PC-9 (cell line): ENCODE results near the gene TNFSF12. TPM values are rescaled to one million over a fixed set of nuclear protein-coding genes. Genes with fewer than 3 reads are reported as not detected.

ENCODE experiments used
- BruUV-seq: library from RNA; stranded (reverse); fragments of 400-500 nt; replicated peaks from 2 replicates; lab custom pipeline; 2021; lab: Mats Ljungman, UMichigan
- CTCF ChIA-PET: fragments of 300-600 bp; sonication (Branson Sonifier 250); formaldehyde crosslinking; loops from one replicate; lab custom pipeline; 2022; ENCODE audit warnings: antibody characterized with exemption; lab: Charles Lee
- POLR2A ChIA-PET: fragments of 300-600 bp; sonication (Branson Sonifier 250); formaldehyde crosslinking; loops from one replicate; lab custom pipeline; 2022; ENCODE audit warnings: antibody characterized with exemption; ENCODE audit not compliant: unreplicated experiment; lab: Charles Lee
- DNase-seq, 2 experiments: peaks; one replicate each; pipeline versions ENCODE4 v3.0.0 to v3.0.0-alpha.2; 2015 to 2022; ENCODE audit warnings: mixed read lengths in 1 of 2
- H2AFZ ChIP-seq: fragments of 200-600 bp; sonication (generic); 2 replicates; pipeline ENCODE4 v1.8.1; 2017; ENCODE audit warnings: antibody characterized with exemption
- H3F3A ChIP-seq: fragments of 200-600 bp; sonication (generic); 2 replicates; pipeline ENCODE4 v1.8.1; 2017; ENCODE audit warnings: antibody characterized with exemption, mild to moderate bottlenecking, low read depth; ENCODE audit not compliant: insufficient read depth
- H3K27ac ChIP-seq: fragments of 200-600 bp; sonication (generic); 2 replicates; pipeline ENCODE4 v1.6.1; 2016; ENCODE audit warnings: mixed run types
- H3K27me3 ChIP-seq: fragments of 200-600 bp; sonication (generic); 2 replicates; pipeline ENCODE4 v1.6.1; 2016; ENCODE audit warnings: low read depth, mixed run types; ENCODE audit not compliant: insufficient read depth
- H3K36me3 ChIP-seq: fragments of 200-600 bp; sonication (generic); 2 replicates; pipeline ENCODE4 v1.6.1; 2016; ENCODE audit warnings: low read depth, mixed run types
- H3K4me1 ChIP-seq: fragments of 200-600 bp; sonication (generic); replicated peaks from 2 replicates; pipeline ENCODE4 v1.6.1; 2016; ENCODE audit warnings: mixed run types; ENCODE audit not compliant: insufficient read depth
- H3K4me2 ChIP-seq: fragments of 200-600 bp; sonication (generic); 2 replicates; pipeline ENCODE4 v1.6.1; 2017; ENCODE audit warnings: mixed run types
- H3K4me3 ChIP-seq: fragments of 200-600 bp; sonication (generic); 2 replicates; pipeline ENCODE4 v1.6.1; 2016; ENCODE audit warnings: mixed run types
- H3K79me2 ChIP-seq: fragments of 200-600 bp; sonication (generic); 2 replicates; pipeline ENCODE4 v1.6.1; 2017; ENCODE audit warnings: low read depth, mixed run types
- H3K9me2 ChIP-seq: fragments of 200-600 bp; sonication (generic); 2 replicates; pipeline ENCODE4 v1.8.1; 2017; ENCODE audit warnings: mild to moderate bottlenecking; ENCODE audit not compliant: insufficient read depth
- H3K9me3 ChIP-seq: fragments of 200-600 bp; sonication (generic); 2 replicates; pipeline ENCODE4 v1.8.1; 2016; ENCODE audit warnings: low read depth; ENCODE audit not compliant: insufficient read depth
- H4K20me1 ChIP-seq: fragments of 200-600 bp; sonication (generic); 2 replicates; pipeline ENCODE4 v1.8.1; 2017; ENCODE audit not compliant: insufficient read depth
- CTCF ChIP-seq: fragments of 200-600 bp; sonication (generic); conservative IDR thresholded peaks from 2 replicates; pipeline ENCODE4 v1.6.1; 2017; ENCODE audit warnings: mixed run types, antibody characterized with exemption, mild to moderate bottlenecking, moderate library complexity
- EZH2 ChIP-seq: fragments of 200-600 bp; sonication (generic); IDR thresholded peaks from 2 replicates; pipeline ENCODE4 v1.8.0; 2017; ENCODE audit warnings: antibody characterized with exemption, low read depth
- intact Hi-C: fragments of 100-400 bp; cut with micrococcal nuclease; formaldehyde crosslinking; loops from one replicate; pipeline ENCODE4 v1.10.0; 2022; ENCODE audit not compliant: unreplicated experiment
- total RNA-seq: library from RNA; stranded (reverse); gene quantifications from 2 replicates; pipeline ENCODE4 v1.2.3, GENCODE V29; 2021

TNFSF12 gene
- total RNA-seq, 1 experiment from 2014 or later, result 14.3 TPM

GRCh38 chr17:7513850-7514419, 34.9 kb upstream of the TNFSF12 start:
- CTCF ChIA-PET, result interaction anchor here (0.6 to 2.9 kb wide), 4 partner anchors 43 to 114 kb away, joined by 3 to 22 read pairs (median 3); no protein-coding TSS in a partner anchor
- no TSS peak for BruUV-seq

DNA sequence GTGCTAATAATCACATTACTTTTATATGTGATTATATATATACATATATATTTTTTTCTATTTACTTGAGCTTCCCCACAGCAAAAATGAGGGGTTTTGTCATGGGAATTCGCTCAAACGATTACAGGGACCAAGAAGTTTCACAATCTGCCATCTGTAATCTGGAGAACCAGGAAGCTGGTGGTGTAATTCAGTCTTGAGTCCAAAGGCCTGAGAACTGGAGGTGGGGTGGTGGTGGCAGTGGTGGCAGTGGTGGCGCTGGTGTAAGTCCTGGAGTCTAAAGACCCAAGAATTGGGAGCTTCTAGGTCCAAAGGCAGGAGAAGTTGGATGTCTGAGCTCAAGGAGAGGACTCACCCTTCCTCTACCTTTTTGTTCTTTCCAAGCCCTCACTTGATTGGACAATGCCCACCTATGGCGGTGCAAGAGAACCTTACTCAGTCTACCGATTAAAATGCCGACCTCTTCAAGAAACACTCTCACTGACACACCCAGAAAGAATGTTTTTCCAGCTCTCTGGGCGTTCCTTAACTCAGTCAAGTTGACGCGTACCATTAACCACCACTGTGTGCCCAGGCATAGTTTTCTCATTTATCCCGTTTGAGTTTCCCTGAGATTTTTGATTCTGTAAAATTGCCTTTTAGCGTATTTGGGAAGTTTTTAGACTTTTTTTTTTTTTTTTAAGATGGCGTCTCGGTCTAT, 32.8 kb upstream of the TNFSF12 start:
- TF ChIP-seq EZH2 (no peak), CTCF (no peak)
- Histone ChIP-seq H3K9me2 (no peaks in the 10 kb centered on the region), H4K20me1 (no peaks in the 10 kb centered on the region), H3K27me3 (no peaks in the 10 kb centered on the region), H3K4me2 (no peak overlapping the region), H3K79me2 (no peaks in the 10 kb centered on the region), H3F3A (peaks cover 7% of the 10 kb centered on the region; the same call in 1 of the 2 replicates), H2AFZ (no peak overlapping the region), H3K4me1 (no peaks in the 10 kb centered on the region), H3K9me3 (no peaks in the 10 kb centered on the region), H3K4me3 (no peak overlapping the region), H3K27ac (no peak overlapping the region), H3K36me3 (no peaks in the 10 kb centered on the region)
- DNase-seq, result no peak
- ChIA-PET CTCF (interaction anchor here (0.6 to 2.9 kb wide), 5 partner anchors 45 to 155 kb away, joined by 3 to 22 read pairs (median 4); no protein-coding TSS in a partner anchor), POLR2A (no interaction called here)
- intact Hi-C loops, result no loop called here
- no TSS peak for BruUV-seq

More at GRCh38 chr17:7513850-7514419, 34.9 kb upstream of the TNFSF12 start:
- Histone ChIP-seq H3K4me1 (no peaks in the 10 kb centered on the region), H2AFZ (no peak overlapping the region), H3K4me2 (no peak overlapping the region), H4K20me1 (no peaks in the 10 kb centered on the region), H3K9me2 (no peaks in the 10 kb centered on the region), H3K27me3 (no peaks in the 10 kb centered on the region), H3K36me3 (no peaks in the 10 kb centered on the region), H3F3A (peaks cover 7% of the 10 kb centered on the region; the same call in 1 of the 2 replicates), H3K27ac (no peak overlapping the region), H3K4me3 (no peak overlapping the region), H3K9me3 (no peaks in the 10 kb centered on the region), H3K79me2 (no peaks in the 10 kb centered on the region)
- no peak for DNase-seq
- TF ChIP-seq CTCF, result no peak
- no peak for TF ChIP-seq EZH2
- POLR2A ChIA-PET, result interaction anchor here (0.6 kb wide), 1 partner anchor 61 kb away, joined by 8 read pairs; no protein-coding TSS in a partner anchor
- intact Hi-C loops, result loop anchor here (1.0 to 5.0 kb wide), 3 partner anchors 47 to 173 kb away; partner anchors contain the start of genes SENP3, TP53 and WRAP53

- no TSS peak for BruUV-seq
- Histone ChIP-seq H3K36me3 (no peaks in the 10 kb centered on the region), H3K79me2 (no peaks in the 10 kb centered on the region), H2AFZ (no peak overlapping the region), H3F3A (no peaks in the 10 kb centered on the region), H3K4me1 (no peaks in the 10 kb centered on the region), H4K20me1 (no peaks in the 10 kb centered on the region), H3K4me2 (no peak overlapping the region), H3K9me2 (no peaks in the 10 kb centered on the region), H3K4me3 (no peak overlapping the region), H3K27ac (no peak overlapping the region), H3K9me3 (no peaks in the 10 kb centered on the region), H3K27me3 (no peaks in the 10 kb centered on the region)
- no peak for DNase-seq
- POLR2A ChIA-PET, result interaction anchor here (0.6 kb wide), 1 partner anchor 14 kb away, joined by 4 read pairs; no protein-coding TSS in a partner anchor
- TF ChIP-seq CTCF (peak; percentile 52), EZH2 (no peak)
- CTCF ChIA-PET, result interaction anchor here (0.6 kb wide), 1 partner anchor 23 kb away, joined by 15 read pairs; no protein-coding TSS in a partner anchor
- intact Hi-C loops, result no loop called here
These were observed 25.8 kb upstream of the TNFSF12 start for GRCh38 chr17:7523033-7523432.
